ENCODE data around the gene ADCYAP1R1. TPM values are rescaled to one million over a fixed set of nuclear protein-coding genes. Genes with fewer than 3 reads are reported as not detected.

ADCYAP1R1 gene
- polyA plus RNA-seq, 3 donors, result not detected

GRCh38 chr7:31134246-31135188 is 82.4 kb downstream of the ADCYAP1R1 start:
- peaks cover 4% of the 10 kb centered on the region for H3K4me1 Mint-ChIP-seq
- H3K79me2 ChIP-seq (ENCODE audit: insufficient read depth, low read length), result no peaks in the 10 kb centered on the region
- no peak overlapping the region for H3K9ac ChIP-seq (ENCODE audit: insufficient read depth, low read length, poor library complexity, severe bottlenecking)
- H3K36me3 Mint-ChIP-seq, result no peaks in the 10 kb centered on the region
- TF ChIP-seq, protein P1, sequence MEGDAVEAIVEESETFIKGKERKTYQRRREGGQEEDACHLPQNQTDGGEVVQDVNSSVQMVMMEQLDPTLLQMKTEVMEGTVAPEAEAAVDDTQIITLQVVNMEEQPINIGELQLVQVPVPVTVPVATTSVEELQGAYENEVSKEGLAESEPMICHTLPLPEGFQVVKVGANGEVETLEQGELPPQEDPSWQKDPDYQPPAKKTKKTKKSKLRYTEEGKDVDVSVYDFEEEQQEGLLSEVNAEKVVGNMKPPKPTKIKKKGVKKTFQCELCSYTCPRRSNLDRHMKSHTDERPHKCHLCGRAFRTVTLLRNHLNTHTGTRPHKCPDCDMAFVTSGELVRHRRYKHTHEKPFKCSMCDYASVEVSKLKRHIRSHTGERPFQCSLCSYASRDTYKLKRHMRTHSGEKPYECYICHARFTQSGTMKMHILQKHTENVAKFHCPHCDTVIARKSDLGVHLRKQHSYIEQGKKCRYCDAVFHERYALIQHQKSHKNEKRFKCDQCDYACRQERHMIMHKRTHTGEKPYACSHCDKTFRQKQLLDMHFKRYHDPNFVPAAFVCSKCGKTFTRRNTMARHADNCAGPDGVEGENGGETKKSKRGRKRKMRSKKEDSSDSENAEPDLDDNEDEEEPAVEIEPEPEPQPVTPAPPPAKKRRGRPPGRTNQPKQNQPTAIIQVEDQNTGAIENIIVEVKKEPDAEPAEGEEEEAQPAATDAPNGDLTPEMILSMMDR (IDR thresholded peaks at IDR 0.05), result peak; percentile 80
- no peaks in the 10 kb centered on the region for H3K4me1 ChIP-seq (ENCODE audit: control insufficient read depth in 1 of 2, insufficient read depth in 2 of 2, low read length in 2 of 2)
- DNase-seq, result peak; percentile 9 to 40 (median 32)
- H4K20me1 ChIP-seq (ENCODE audit: insufficient read depth, low read length), result no peaks in the 10 kb centered on the region
- intact Hi-C loops (cut with micrococcal nuclease), result loop anchor here (5.0 to 10.0 kb wide), 2 partner anchors 600 to 603 kb away; no protein-coding TSS in a partner anchor
- H3K4me2 ChIP-seq (replicated peaks; ENCODE audit: extremely low read depth, low read length, poor library complexity, severe bottlenecking), result no peak overlapping the region
- H3K4me3 Mint-ChIP-seq, result peak overlapping the region in 1 of 2 donors; percentile 58
- peaks cover 0 to 5% (median 3%) of the 10 kb centered on the region in 7 donors for H3K9me3 Mint-ChIP-seq
- H3K27me3 ChIP-seq (ENCODE audit: control insufficient read depth in 2 of 2, insufficient read depth in 2 of 2, low read length in 2 of 2), result no peaks in the 10 kb centered on the region
- H3K36me3 ChIP-seq (replicated peaks in 1 of 2; ENCODE audit: control insufficient read depth in 1 of 2, insufficient read depth in 2 of 2, low read length in 2 of 2), result no peaks in the 10 kb centered on the region
- no peak overlapping the region for H2AFZ ChIP-seq (ENCODE audit: insufficient read depth, low read depth, low read length, poor library complexity, severe bottlenecking)
- no peak overlapping the region for H3K27ac ChIP-seq (ENCODE audit: low read depth in 1 of 2, low read length in 2 of 2)
- H3K9me3 ChIP-seq (replicated peaks in 1 of 2; ENCODE audit: control insufficient read depth in 1 of 2, insufficient read depth in 1 of 2, low read length in 2 of 2), result no peaks in the 10 kb centered on the region
- no peak overlapping the region for H3K4me3 ChIP-seq (replicated peaks in 1 of 3; ENCODE audit: low read depth in 2 of 3, low read length in 3 of 3)
- H3K27ac Mint-ChIP-seq, result no peak overlapping the region
- 62% methylated on average over 21 of the region's 31 CpGs for WGBS (ENCODE audit: insufficient coverage)
- H3K27me3 Mint-ChIP-seq (ENCODE audit: low read depth in 3 of 3), result peaks cover 2 to 7% (median 3%) of the 10 kb centered on the region in 3 donors

DNA sequence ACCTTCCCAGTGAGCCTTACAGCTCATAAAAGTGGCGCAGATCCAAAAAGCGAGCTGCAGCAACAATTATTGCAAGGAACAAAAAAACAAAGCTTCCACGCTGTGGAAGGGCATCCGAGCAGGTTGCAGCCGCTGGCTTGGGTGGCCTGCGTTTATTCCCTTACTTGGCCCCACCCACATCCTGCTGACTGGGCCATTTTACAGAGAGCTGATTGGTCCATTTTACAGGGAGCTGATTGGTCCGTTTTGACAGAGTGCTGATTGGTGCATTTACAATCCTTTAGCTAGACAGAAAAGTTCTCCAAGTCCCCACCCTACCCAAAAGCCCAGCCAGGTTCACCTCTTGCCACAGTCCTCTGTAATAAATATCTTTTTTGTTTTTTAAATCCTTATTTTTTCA is 85.1 kb downstream of the ADCYAP1R1 start:
- intact Hi-C loops (cut with micrococcal nuclease), result loop anchor here in 1 of 2 donors (10.0 kb wide), 1 partner anchor 598 kb away; no protein-coding TSS in a partner anchor
- no peak overlapping the region for H3K4me3 Mint-ChIP-seq
- Histone ChIP-seq H3K9ac (ENCODE audit: insufficient read depth, low read length, poor library complexity, severe bottlenecking) (no peak overlapping the region), H3K4me2 (replicated peaks; ENCODE audit: extremely low read depth, low read length, poor library complexity, severe bottlenecking) (no peak overlapping the region), H3K27ac (ENCODE audit: low read depth in 1 of 2, low read length in 2 of 2) (no peak overlapping the region), H3K27me3 (ENCODE audit: control insufficient read depth in 2 of 2, insufficient read depth in 2 of 2, low read length in 2 of 2) (no peaks in the 10 kb centered on the region), H3K36me3 (replicated peaks in 1 of 2; ENCODE audit: control insufficient read depth in 1 of 2, insufficient read depth in 2 of 2, low read length in 2 of 2) (no peaks in the 10 kb centered on the region), H2AFZ (ENCODE audit: insufficient read depth, low read depth, low read length, poor library complexity, severe bottlenecking) (no peak overlapping the region), H3K4me1 (ENCODE audit: control insufficient read depth in 1 of 2, insufficient read depth in 2 of 2, low read length in 2 of 2) (no peaks in the 10 kb centered on the region), H3K9me3 (replicated peaks in 1 of 2; ENCODE audit: control insufficient read depth in 1 of 2, insufficient read depth in 1 of 2, low read length in 2 of 2) (no peaks in the 10 kb centered on the region), H4K20me1 (ENCODE audit: insufficient read depth, low read length) (no peaks in the 10 kb centered on the region), H3K79me2 (ENCODE audit: insufficient read depth, low read length) (no peaks in the 10 kb centered on the region), H3K4me3 (replicated peaks in 1 of 3; ENCODE audit: low read depth in 2 of 3, low read length in 3 of 3) (no peak overlapping the region)
- TF ChIP-seq, protein P1 (IDR thresholded peaks at IDR 0.05), result no peak
- peaks cover 0 to 5% (median 3%) of the 10 kb centered on the region in 7 donors for H3K9me3 Mint-ChIP-seq
- DNase-seq, result no peak
- no peaks in the 10 kb centered on the region for H3K36me3 Mint-ChIP-seq
- H3K27ac Mint-ChIP-seq, result no peak overlapping the region
- peaks cover 4% of the 10 kb centered on the region for H3K4me1 Mint-ChIP-seq
- H3K27me3 Mint-ChIP-seq (ENCODE audit: low read depth in 3 of 3), result peaks cover 3 to 15% (median 9%) of the 10 kb centered on the region in 3 donors
- 100% methylated on average over 5 of the region's 7 CpGs for WGBS (ENCODE audit: insufficient coverage)
